Urothelium cell line (cell line): ENCODE data around the gene HEYL.
A peak's percentile ranks its signal among the peaks of the same experiment; 100 is the strongest.

Experiments used
- DNase-seq: peaks from one replicate; pipeline ENCODE4 v3.0.0; 2011; ENCODE audit warnings: low spot score, mixed read lengths
- FAIRE-seq: peaks from 2 replicates; lab custom pipeline; 2011; peaks lifted over from hg19 to GRCh38; lab: Jason Lieb, UNC

Gene HEYL

DNA sequence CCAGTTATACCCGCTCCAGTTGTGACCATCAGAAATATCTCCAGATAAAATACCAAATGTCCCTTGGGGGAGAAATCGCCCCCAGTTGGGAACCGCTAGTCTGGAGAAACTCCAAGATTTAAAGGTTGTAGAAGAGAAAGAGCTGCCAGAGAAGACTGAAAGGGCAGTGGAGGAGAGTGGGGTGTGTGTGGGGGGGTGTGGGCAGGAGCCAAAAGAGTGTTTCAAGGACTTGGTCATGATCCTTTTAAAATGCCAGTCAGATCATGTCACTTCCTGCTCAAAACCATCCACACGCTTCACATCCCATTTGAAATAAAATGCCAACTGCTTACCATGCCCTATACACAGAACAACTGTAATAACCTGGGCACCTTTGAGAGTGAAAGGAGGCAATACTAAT is 3.4 kb upstream of the HEYL start:
- peak; percentile 40 for FAIRE-seq
- DNase-seq = peak; percentile 54

GRCh38 chr1:39640861-39641260 is 1.4 kb upstream of the HEYL start:
- DNase-seq = no peak
- FAIRE-seq = no peak

GRCh38 chr1:39638965-39639304 is 508 bp downstream of the HEYL start:
- FAIRE-seq = no peak
- DNase-seq = no peak

DNA sequence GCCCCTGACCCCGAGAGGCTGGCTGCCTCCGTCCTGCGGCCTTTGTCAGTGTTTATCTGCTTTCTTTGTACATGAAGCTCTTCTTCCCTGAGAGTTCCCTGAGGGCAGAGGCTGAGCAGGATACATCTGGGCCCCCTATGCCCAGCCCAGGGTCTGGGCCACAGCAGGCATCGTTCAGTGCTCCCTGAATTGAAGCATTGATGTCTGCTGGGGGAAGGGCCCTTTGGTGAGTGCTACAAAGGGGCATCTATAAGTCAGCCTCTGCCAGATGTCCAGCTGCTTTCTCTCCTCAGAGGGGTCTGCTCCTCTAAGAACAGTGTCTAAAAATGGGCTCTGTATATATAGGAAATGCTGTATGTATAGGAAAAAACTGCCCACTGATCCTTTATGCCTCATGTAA is 2.1 kb downstream of the HEYL start:
- DNase-seq (no peak), FAIRE-seq (no peak)

GRCh38 chr1:39635871-39636210 is 3.6 kb downstream of the HEYL start:
- FAIRE-seq = no peak
- DNase-seq = no peak

DNA sequence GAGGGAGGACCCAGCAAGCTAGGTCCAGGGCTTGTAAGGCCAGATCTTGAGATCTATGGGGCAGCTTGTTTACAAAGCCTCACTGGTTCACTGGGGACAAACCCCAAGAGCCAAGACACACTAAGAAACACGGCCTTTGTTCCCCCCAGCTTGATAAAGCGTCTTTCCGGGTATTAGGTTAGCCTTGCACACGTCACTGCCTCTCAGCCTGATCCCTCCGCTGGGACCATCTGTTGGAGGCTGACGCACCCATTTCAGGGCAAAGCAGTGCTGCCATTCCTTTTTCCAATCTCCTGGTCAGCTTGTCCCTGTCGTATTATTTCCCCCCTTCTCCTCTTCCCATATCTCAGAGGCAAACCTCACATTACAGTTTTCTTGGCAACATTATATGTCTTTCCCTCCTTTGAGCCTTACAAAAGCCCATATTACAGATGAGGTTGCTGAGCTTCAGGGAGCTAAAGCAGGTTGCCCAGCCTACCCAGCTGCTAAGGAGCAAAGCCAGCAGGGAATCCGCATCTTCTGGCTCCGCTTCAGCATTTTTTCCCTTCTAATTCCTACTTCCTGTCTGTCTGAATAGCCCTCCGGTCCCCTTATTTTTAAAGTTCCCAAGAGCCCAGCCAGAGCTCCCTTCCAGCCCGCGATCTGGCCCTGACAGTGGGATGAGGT is 4.1 kb downstream of the HEYL start:
- no peak for FAIRE-seq
- no peak for DNase-seq

DNA sequence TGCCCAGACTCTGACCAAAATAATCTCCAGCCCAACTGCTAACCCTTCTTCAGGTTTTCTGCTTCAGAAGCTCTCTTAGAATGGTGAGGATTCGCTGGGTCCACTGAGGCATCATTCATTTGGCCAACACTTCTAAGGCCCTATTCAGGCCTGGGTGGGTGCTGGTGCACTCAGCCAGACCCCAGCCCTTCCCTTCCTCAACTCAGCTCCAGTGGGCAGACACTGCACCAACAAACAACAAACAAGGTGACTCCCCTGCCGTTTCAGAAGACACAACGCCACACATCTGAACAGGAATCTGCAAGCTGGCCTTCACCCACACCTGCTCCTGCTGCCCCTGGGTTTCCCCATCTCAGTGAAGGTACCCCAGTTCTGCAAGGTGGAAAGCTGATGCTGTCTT is 6.0 kb downstream of the HEYL start:
- DNase-seq (no peak), FAIRE-seq (no peak)

GRCh38 chr1:39632682-39633417 is 6.6 kb downstream of the HEYL start:
- no peak for FAIRE-seq
- DNase-seq = no peak

DNA sequence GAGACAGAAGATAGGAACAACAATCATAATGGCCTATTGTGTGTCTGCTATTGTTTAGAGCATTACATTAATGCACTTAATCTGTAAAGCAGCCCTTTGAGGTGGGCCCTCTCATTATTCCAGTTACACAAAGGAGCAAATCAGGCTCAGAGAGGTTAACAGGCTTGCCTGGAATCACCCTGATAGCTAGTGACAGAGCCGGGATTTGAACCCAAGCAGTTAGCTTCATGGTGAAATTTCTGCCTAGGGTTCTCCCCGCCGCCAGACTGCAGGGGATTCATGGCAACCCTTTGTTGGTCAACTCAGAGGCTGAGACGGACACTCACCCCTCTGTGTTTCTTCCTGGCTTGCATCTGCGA is 7.1 kb downstream of the HEYL start:
- FAIRE-seq = no peak
- no peak for DNase-seq

DNA sequence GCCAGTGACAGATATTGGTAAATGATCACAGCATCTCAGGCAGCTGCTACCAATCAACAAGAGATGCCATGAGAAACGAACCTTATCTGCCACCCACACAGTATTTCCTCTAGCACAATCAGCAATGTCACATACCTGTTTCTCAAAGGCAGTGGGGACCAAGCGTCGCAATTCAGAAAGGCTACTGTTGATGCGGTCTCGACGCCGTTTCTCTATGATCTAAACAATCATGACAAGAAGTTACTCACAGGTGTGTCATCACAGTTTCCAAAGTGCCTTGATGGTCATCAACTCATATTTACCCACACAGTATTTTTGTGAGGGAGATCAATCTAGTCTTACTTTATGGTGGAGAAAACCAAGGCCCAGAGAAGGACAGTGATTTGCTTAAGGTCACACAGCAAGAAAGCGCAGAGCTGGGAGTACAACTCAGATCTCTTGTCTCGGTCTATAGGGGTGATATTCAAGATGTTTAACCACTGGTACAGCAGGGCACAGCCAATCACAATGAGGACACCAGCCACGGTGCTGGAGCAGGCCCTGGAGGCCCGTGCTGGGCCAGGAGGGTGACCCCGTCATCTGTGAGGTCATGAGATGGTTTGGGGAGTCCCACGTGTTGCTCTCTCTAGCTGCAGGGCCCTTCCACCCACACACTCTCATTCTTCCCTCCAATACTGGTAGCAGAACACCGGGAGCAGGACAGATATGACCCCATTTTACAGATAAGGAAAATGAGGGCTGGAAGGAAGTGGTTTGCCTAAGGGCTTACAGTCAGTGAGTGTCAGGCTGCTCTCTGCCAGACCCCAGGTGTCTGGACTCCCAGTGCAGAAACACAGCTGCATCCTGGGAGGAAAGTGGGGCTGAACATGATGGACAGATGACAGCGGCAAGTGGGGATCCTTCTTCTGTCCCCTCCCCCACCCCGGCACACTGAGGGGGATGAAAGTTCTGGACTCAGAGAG is 7.8 kb downstream of the HEYL start:
- FAIRE-seq = no peak
- DNase-seq = no peak

DNA sequence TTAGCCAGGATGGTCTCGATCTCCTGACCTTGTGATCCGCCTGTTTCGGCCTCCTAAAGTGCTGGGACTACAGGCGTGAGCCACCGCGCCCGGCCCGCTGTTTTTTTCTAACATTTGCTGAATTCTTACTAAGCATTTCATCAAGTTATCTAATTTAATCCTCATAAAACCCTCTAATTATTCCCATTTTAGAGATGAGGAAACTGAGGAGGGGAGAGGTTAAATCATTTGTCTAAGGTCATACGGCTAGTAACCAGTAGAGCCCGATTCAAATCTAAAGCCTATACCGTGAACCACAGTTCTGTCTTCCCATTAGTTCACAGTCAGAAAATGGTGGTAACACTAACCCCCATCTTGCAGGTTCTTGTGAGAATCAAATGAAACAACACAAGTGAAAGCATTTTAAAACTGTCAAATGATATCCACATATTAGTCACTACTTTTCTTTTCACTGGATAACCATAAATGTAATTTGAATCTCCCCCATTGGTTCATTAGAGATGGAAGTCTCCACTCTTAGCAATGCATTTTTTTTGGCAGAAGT is 10.6 kb downstream of the HEYL start:
- DNase-seq = no peak
- no peak for FAIRE-seq

- no peak for FAIRE-seq
- DNase-seq = no peak
Observed at GRCh38 chr1:39626646-39627045, 12.8 kb downstream of the HEYL start.

DNA sequence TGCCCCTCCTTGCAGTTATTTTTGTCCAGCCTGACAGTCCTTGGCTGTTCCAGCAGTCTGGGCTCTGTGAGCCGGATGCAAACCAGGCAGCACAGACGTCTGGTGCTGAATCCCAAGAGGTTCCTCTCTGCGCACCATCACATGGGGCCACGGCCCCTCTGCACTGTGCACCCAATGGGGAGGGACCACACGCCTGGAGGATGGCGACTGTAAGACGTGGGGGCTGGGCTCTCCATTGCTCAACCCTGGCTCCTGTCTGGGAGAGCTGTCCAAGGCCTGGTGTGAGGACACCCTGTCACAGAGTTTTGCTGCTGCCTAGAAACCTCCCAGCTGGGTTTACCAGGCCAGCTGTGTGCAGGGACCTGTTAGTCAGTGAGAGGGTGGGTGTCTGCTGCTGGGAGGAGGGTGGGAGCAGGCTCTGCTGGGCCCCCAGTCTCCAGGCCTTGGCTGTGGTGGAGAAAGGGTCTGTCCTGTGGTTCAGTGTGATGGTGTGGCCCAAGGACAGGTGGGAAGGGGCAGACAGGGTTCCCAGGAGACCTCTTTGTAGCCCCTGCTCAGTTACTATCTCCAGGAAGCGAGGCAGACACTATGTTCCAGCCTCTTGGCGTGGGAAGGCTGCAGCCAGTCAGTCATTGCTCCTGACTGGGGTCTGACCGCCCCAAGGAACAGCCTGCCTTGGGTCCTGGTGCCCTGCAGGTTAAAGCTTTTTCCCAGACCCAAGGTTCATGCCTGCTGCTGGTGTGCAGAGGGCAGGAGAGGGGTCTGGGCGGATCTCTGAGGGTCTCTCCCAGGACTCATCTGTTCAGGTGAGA is 13.8 kb downstream of the HEYL start:
- no peak for FAIRE-seq
- DNase-seq = no peak

- FAIRE-seq (no peak), DNase-seq (no peak)
Observed at GRCh38 chr1:39625009-39625408, 14.4 kb downstream of the HEYL start.

DNA sequence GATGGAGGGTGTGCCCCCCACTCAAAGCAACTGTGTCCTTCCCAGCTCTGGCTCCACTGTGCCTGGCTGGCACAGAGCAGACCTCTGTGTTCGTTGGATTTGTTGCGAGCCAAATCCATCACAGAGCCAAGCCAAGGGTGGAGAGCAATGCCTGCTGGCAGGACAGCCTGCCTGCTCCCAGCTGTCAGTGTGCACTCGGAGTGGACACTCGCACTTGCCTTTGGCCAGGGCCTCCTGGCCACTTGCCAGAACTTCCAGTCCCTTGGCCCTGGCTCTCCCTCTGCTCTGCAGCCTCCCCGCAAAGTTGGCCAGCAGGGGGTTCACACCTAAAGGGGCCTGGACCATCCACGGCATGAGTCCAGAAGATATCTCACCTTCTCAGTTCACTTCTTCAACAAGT is 16.4 kb downstream of the HEYL start:
- DNase-seq = no peak
- no peak for FAIRE-seq

DNA sequence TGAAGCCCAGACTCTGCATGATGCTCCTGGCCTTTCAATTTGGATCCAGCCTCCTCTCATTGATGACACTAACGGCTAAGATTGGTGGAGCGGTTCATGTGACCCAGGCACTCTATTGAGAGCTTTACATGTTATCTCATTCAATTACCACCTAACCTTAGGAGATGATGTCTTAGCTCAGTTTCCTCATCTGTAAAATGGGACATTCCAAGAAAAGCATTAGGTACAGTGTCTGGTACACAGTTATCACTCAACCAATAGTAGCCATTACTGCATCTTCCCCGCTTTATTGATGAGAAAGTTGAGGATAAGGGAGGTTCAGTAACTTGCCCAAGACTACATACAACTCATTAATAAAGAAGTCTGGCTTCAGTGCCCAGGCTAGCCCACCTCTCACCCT is 17.0 kb downstream of the HEYL start:
- DNase-seq = no peak
- no peak for FAIRE-seq

DNA sequence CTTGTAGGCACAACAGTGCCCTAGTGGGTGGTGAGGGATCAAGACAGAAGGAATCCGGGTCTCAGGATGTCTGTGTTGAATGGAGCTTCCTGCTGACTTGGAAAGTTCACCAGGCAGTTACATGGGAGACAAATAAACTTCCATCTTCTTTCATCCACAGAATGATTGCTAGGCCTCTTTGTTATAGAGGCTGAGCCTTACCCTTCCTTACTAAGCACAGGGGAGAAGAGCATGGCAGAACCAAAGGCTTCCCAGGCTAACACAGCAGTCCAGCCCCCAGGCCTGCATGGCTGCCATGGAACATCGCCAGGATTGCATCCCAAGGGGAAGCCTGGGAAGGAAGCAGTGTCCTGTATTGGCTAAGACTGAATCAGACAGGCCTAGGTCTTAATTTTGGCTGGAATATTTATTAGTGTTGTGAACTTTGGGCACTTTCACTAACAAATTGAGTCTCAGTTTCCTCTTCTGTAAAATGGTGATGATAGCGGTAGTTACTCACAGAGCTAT is 18.7 kb downstream of the HEYL start:
- no peak for FAIRE-seq
- DNase-seq = no peak

DNA sequence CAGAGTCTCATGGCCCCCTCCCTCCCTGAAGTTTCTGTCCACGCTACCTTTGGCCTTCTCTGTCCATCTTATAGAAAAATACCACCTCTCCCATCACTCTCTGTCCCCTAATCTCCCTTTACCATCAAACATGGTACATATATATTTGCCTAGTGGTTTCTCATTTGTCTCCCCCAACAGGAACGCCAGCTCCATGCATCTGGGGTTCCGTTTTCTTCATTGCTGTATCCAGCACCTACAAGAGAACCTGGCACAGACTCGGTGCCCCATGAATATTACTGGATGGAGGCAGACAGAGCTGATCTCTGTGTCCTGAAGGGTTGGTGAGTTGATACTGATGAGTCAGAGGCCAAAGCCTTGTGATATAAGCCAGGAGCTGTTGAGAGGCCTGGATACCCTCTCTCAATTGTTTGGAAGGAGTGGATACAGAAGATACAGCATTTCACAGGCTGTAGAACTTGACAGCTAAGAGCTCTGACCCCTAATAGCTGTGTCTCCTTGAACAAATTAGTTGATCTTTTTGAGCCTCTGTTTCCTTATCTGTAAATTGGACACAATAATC is 21.9 kb downstream of the HEYL start:
- no peak for DNase-seq
- no peak for FAIRE-seq

GRCh38 chr1:39615086-39615673 is 24.3 kb downstream of the HEYL start:
- no peak for DNase-seq
- FAIRE-seq = no peak

DNA sequence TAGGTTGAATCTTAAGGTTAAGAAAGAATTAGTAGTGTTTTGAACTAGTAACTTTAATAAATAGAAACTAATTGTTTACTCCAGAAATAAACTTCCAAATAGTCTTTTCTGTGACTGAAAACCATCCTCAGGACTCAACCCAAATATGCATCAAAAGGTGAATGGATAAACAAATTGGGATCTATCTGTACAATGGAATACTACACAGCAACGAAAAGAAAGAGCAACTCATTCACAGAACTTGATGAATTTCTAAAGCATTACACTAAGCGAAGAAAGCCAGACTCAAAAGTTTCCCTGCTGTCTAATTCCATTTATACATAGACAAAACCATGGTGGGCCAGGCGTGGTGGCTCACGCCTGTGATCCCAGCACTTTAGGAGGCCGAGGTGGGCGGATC is 25.0 kb downstream of the HEYL start:
- DNase-seq (no peak), FAIRE-seq (no peak)
